DOHH2 (cell line): ENCODE results near the gene RBBP8NL.
"Not testable (repeated sequence)": the region's sequence is repeated elsewhere in the genome, so short reads cannot be mapped to it uniquely, and the experiment has no call there.

Experiments
- H3F3A ChIP-seq: fragments of 200-600 bp; sonication (generic), shearing (Covaris generic); 2 replicates; pipeline ENCODE4 v1.6.0; 2016; ENCODE audit warnings: antibody characterized with exemption, mild to moderate bottlenecking; ENCODE audit not compliant: control insufficient read depth, insufficient read depth
- H3K27ac ChIP-seq: fragments of 200-600 bp; sonication (generic); 2 replicates; pipeline ENCODE4 v1.5.1; 2014; ENCODE audit warnings: low read depth, mild to moderate bottlenecking, low read length, moderate library complexity
- H3K27me3 ChIP-seq: fragments of 200-600 bp; sonication (generic); 2 replicates; pipeline ENCODE4 v1.6.1; 2014; ENCODE audit warnings: mild to moderate bottlenecking, low read length, mixed read lengths; ENCODE audit not compliant: control insufficient read depth
- H3K36me3 ChIP-seq: fragments of 200-600 bp; sonication (generic); 2 replicates; pipeline ENCODE4 v1.6.1; 2014; ENCODE audit warnings: mild to moderate bottlenecking, low read length, moderate library complexity, mixed read lengths; ENCODE audit not compliant: control insufficient read depth
- H3K4me1 ChIP-seq: fragments of 200-600 bp; sonication (generic); 2 replicates; pipeline ENCODE4 v1.6.1; 2014; ENCODE audit warnings: mild to moderate bottlenecking, low read length, mixed read lengths; ENCODE audit not compliant: control insufficient read depth
- H3K4me2 ChIP-seq: fragments of 200-600 bp; sonication (generic); 2 replicates; pipeline ENCODE4 v1.6.0; 2014; ENCODE audit warnings: mild to moderate bottlenecking, low read length, moderate library complexity
- H3K4me3 ChIP-seq: fragments of 200-600 bp; sonication (generic); 2 replicates; pipeline ENCODE4 v1.5.1; 2014; ENCODE audit warnings: mild to moderate bottlenecking, low read length, mixed read lengths
- H3K79me2 ChIP-seq: fragments of 200-600 bp; sonication (generic); 2 replicates; pipeline ENCODE4 v1.6.1; 2014; ENCODE audit warnings: mild to moderate bottlenecking, low read length, mixed read lengths; ENCODE audit not compliant: control insufficient read depth
- H3K9me2 ChIP-seq: fragments of 200-600 bp; sonication (generic); replicated peaks from 2 replicates; pipeline ENCODE4 v1.6.1; 2014; ENCODE audit warnings: mild to moderate bottlenecking, low read length, mixed read lengths; ENCODE audit not compliant: control insufficient read depth
- H3K9me3 ChIP-seq: fragments of 200-600 bp; sonication (generic); 2 replicates; pipeline ENCODE4 v1.6.1; 2014; ENCODE audit warnings: antibody characterized with exemption, low read length, mixed read lengths; ENCODE audit not compliant: control insufficient read depth, insufficient read depth
- H4K20me1 ChIP-seq: fragments of 200-600 bp; sonication (generic); 2 replicates; pipeline ENCODE4 v1.6.0; 2014; ENCODE audit warnings: low read depth, mild to moderate bottlenecking, antibody characterized with exemption, low read length, moderate library complexity; ENCODE audit not compliant: control insufficient read depth, insufficient read depth
- EZH2phosphoT487 ChIP-seq: fragments of 200-600 bp; sonication (generic); IDR thresholded peaks from 2 replicates; pipeline ENCODE4 v1.6.1; 2017; ENCODE audit warnings: borderline replicate concordance, mild to moderate bottlenecking, antibody characterized with exemption, low read length, moderate library complexity, mixed read lengths
- TF ChIP-seq, protein P1 (sequence below): fragments of 200-600 bp; sonication (generic); IDR thresholded peaks from one replicate; pipeline ENCODE4 v1.5.1; 2014; ENCODE audit warnings: antibody characterized with exemption, mild to moderate bottlenecking, low read depth, low read length; ENCODE audit not compliant: poor library complexity, severe bottlenecking

Gene RBBP8NL

DNA sequence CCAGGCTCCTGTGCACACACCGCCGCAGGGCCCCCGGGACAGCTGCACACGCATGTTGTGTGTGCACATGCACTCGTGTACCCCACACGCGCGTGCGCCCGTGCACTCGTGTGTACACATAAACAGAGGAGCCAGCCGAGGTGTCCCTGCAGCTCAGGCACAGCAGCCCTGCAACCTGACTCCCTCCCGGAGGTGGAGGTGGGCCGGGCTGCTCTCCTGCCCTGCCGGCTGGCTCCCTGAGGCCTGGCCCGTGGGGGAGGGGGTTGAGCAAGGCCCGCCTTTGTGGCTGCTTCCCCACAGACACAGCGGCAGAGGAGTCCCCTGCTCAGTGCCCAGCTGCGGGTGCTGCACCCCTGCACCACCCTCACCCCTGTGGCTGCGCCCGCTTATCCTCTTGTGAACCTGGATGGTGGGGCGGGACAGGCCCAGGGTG is 624 bp downstream of the RBBP8NL start:
- TF ChIP-seq, protein P1, sequence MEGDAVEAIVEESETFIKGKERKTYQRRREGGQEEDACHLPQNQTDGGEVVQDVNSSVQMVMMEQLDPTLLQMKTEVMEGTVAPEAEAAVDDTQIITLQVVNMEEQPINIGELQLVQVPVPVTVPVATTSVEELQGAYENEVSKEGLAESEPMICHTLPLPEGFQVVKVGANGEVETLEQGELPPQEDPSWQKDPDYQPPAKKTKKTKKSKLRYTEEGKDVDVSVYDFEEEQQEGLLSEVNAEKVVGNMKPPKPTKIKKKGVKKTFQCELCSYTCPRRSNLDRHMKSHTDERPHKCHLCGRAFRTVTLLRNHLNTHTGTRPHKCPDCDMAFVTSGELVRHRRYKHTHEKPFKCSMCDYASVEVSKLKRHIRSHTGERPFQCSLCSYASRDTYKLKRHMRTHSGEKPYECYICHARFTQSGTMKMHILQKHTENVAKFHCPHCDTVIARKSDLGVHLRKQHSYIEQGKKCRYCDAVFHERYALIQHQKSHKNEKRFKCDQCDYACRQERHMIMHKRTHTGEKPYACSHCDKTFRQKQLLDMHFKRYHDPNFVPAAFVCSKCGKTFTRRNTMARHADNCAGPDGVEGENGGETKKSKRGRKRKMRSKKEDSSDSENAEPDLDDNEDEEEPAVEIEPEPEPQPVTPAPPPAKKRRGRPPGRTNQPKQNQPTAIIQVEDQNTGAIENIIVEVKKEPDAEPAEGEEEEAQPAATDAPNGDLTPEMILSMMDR = no peak
- TF ChIP-seq EZH2phosphoT487 = no peak
- Histone ChIP-seq H3K9me2 (no peaks in the 10 kb centered on the region), H3K36me3 (no peaks in the 10 kb centered on the region), H3K79me2 (no peaks in the 10 kb centered on the region), H3K4me2 (no peak overlapping the region), H3F3A (no peaks in the 10 kb centered on the region), H3K27ac (no peak overlapping the region), H3K4me3 (no peak overlapping the region), H3K9me3 (no peaks in the 10 kb centered on the region), H3K27me3 (no peaks in the 10 kb centered on the region), H4K20me1 (no peaks in the 10 kb centered on the region), H3K4me1 (no peaks in the 10 kb centered on the region)

DNA sequence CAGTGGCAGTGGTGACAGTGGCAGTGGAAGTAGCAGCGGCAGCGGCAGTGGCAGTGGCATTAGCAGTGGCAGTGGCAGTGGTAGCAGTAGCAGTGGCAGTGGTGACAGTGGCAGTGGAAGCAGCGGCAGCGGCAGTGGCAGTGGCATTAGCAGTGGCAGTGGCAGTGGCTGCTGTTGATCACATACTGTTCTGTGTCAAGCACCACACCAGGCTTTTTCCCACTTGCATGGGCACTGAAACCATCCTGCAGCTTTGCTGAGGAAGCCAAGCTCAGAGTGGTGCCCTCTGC is 1.3 kb downstream of the RBBP8NL start:
- H3K4me1 ChIP-seq, H3K4me2 ChIP-seq, H3K9me3 ChIP-seq, H3K27me3 ChIP-seq, H4K20me1 ChIP-seq, H3K4me3 ChIP-seq, H3K27ac ChIP-seq, H3F3A ChIP-seq, H3K36me3 ChIP-seq, H3K79me2 ChIP-seq, H3K9me2 ChIP-seq: not testable (repeated sequence)

DNA sequence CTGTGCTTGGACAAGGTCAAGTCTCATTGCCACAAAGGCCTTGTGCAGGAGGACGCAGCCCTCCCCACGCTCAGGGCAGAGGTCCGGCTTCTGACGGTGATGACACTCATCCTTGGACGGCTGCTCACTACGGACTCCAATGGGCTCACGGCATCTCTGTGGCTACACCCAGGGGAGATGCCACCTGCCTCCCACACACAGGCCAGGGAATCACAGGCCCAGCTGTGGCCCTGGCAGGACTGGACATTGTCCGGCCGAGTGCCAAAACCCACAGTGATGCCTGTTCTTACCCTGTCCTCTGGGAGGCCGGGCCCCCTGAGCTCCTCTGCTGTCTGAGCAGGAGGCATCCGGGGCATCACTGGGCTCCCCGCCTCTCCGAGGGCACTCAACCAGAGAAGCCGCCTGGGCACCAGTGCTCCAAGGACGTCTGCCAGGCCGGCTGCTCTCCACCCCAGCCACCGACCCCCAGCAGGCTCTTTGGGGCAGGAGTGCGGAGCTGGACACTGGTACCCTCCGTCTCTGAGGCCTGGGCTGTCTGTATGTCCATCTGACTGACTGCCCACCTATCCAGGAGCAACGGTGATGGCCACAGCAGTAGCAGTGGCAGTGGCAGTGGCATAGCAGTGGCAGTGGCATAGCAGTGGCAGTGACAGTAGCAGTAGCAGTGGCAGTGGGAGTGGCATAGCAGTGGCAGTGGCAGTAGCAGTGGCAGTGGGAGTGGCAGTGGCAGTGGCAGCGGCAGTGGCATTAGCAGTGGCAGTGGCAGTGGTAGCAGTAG is 1.9 kb downstream of the RBBP8NL start:
- Histone ChIP-seq H3F3A (no peaks in the 10 kb centered on the region), H3K27ac (no peak overlapping the region), H3K9me2 (no peaks in the 10 kb centered on the region), H3K4me2 (no peak overlapping the region), H3K4me1 (no peaks in the 10 kb centered on the region), H3K4me3 (no peak overlapping the region), H3K79me2 (no peaks in the 10 kb centered on the region), H3K36me3 (no peaks in the 10 kb centered on the region), H4K20me1 (no peaks in the 10 kb centered on the region), H3K27me3 (no peaks in the 10 kb centered on the region), H3K9me3 (no peaks in the 10 kb centered on the region; the same call in 1 of the 2 replicates)
- TF ChIP-seq, protein P1 = no peak
- TF ChIP-seq EZH2phosphoT487 = no peak

DNA sequence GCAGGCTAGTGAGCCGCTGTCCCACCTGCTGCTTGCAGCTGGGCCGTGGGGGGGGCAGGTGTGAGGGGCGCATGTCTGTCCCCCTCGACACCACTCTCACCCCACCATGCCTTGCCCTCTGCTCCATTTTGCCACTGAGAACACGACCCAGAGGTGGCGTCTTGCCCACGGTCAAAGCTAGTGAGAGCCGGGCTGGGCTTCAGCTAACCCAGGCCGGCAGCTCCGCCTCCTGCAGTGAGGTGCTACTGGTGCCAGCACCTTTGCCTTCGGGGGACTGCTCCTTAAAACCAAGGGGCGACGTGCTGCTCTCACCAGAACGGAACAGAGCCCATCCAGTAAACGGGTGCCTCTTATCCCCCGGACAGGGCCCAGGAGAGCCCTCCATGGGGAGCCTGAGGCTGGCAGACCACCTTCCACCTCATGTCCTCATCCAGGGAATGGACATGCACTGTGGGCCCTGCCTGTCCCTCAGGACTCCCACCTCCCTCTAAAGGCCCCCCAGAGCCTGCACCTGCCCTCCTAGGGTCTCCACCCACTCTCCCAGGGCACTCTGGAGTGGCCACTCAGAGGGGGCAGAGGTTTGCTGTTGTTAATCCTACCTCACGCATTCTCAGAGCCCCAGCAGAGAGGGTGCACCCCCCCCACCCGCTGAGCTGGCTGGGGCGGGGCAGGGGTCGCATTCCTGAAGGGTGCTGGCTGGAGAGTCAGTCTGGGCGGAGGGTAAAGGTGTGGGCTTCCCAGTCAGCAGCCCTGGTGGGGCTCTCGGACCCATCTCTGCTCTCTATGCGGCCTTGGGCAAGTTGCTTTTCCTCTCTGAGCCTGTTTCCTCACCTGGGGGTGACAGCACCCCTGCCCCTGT is 2.9 kb downstream of the RBBP8NL start:
- no peaks in the 10 kb centered on the region for H4K20me1 ChIP-seq
- no peaks in the 10 kb centered on the region for H3K79me2 ChIP-seq
- no peaks in the 10 kb centered on the region for H3K9me2 ChIP-seq
- no peak overlapping the region for H3K4me3 ChIP-seq
- no peak overlapping the region for H3K27ac ChIP-seq
- no peaks in the 10 kb centered on the region for H3F3A ChIP-seq
- no peaks in the 10 kb centered on the region for H3K4me1 ChIP-seq
- H3K36me3 ChIP-seq = no peaks in the 10 kb centered on the region
- TF ChIP-seq EZH2phosphoT487 = no peak
- TF ChIP-seq, protein P1 = no peak
- no peaks in the 10 kb centered on the region; the same call in 1 of the 2 replicates for H3K9me3 ChIP-seq
- no peak overlapping the region for H3K4me2 ChIP-seq
- H3K27me3 ChIP-seq = no peaks in the 10 kb centered on the region
